Subcutaneous adipose tissue (tissue), 4 donors: ENCODE results near the gene WSB1. TPM values are rescaled to one million over a fixed set of nuclear protein-coding genes. Genes with fewer than 3 reads are reported as not detected.

Source experiments
- total RNA-seq, 4 donors: library from RNA; depleted of rRNA; stranded (reverse); fragments of >200 nt; gene quantifications; one replicate each; pipeline ENCODE4 v1.1.0, GENCODE V29; 2016
- TF ChIP-seq, protein P1 (sequence below): fragments of 450-650 bp; IDR thresholded peaks from one replicate; pipeline ENCODE4 v1.5.1; 2016; ENCODE audit warnings: low read depth, mild to moderate bottlenecking, control low read depth, antibody characterized with exemption, moderate library complexity

WSB1 gene
- total RNA-seq, 4 donors from 2014 or later: 134 to 187 (median 158) TPM

DNA sequence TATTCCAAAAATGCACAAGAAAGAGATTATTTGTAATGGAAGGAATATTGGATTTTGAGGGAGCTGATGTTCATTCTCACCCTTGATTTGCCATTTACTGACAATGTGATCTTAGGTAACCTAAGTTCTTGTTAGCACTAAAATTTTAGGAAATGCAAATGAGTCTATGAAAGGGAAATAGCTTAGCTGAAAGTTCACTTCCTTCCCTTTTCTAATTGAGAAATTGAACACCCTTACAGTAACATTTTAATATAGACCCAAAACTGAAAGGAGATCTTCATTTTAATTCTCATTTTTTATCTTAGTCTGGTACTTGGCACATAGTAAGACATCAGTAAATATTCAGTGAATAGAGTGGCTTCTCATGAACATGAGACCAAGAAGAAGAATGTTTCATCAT lies 10.9 kb upstream of the WSB1 start:
- TF ChIP-seq, protein P1, sequence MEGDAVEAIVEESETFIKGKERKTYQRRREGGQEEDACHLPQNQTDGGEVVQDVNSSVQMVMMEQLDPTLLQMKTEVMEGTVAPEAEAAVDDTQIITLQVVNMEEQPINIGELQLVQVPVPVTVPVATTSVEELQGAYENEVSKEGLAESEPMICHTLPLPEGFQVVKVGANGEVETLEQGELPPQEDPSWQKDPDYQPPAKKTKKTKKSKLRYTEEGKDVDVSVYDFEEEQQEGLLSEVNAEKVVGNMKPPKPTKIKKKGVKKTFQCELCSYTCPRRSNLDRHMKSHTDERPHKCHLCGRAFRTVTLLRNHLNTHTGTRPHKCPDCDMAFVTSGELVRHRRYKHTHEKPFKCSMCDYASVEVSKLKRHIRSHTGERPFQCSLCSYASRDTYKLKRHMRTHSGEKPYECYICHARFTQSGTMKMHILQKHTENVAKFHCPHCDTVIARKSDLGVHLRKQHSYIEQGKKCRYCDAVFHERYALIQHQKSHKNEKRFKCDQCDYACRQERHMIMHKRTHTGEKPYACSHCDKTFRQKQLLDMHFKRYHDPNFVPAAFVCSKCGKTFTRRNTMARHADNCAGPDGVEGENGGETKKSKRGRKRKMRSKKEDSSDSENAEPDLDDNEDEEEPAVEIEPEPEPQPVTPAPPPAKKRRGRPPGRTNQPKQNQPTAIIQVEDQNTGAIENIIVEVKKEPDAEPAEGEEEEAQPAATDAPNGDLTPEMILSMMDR: no peak

DNA sequence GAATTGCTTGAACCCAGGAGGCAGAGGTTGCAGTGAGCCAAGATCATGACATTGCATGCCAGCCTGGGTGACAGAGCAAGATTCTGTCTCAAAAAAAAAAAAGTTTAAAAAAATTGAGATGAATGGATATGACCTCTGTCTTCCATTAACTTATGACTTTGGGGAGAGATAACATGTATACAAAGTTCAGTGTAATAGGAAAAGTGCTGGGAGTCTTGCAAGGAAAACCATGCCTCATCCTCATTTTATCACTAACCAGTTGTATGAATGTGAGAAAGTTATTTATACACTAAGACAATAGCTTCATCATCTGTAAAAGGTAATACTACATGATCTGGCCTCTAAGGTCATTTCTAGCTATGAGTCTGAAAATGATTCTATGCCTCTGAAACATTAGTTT lies 10.2 kb upstream of the WSB1 start:
- TF ChIP-seq, protein P1: no peak

- TF ChIP-seq, protein P1: no peak
Observed at GRCh38 chr17:27284811-27285415, 9.0 kb upstream of the WSB1 start.

DNA sequence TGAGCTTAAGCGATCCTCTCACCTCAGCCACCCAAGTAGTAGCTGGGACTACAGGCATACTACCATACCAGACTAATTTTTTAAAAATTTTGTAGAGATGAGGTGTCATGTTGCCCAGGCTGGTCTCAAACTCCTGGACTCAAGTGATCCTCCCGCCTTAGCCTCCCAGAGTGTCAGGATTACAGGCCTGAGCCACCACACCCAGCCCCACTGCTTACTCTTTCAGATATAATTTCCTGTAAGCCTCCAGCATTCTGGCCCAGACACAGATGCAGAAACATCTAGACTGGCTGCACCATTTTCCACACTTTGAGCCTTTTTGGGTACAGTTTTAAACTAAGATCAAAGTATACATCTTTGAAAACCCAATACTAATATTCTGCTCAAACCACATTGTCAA lies 8.4 kb upstream of the WSB1 start:
- TF ChIP-seq, protein P1: no peak

GRCh38 chr17:27288183-27288582 lies 5.7 kb upstream of the WSB1 start:
- TF ChIP-seq, protein P1: no peak

- TF ChIP-seq, protein P1: no peak
Observed at GRCh38 chr17:27289856-27290255, 4.1 kb upstream of the WSB1 start.

- TF ChIP-seq, protein P1: no peak
Observed at GRCh38 chr17:27290916-27291598, 2.9 kb upstream of the WSB1 start.
